ENCODE measurements around the gene IL10. TPM values are rescaled to one million over a fixed set of nuclear protein-coding genes. Genes with fewer than 3 reads are reported as not detected.

The IL10 gene
- total RNA-seq, 1 donor from 2014 or later, result not detected

- peaks cover 5% of the 10 kb centered on the region for H3K9me3 Mint-ChIP-seq (ENCODE audit: unreplicated experiment)
- H3K27ac Mint-ChIP-seq (ENCODE audit: unreplicated experiment), result no peak overlapping the region
Observed at GRCh38 chr1:206723805-206724472, 48.4 kb downstream of the IL10 start.

GRCh38 chr1:206723462-206723804 is 48.9 kb downstream of the IL10 start:
- peaks cover 5% of the 10 kb centered on the region for H3K9me3 Mint-ChIP-seq (ENCODE audit: unreplicated experiment)
- no peaks in the 10 kb centered on the region for H3K36me3 Mint-ChIP-seq (ENCODE audit: unreplicated experiment)
- peaks cover 42% of the 10 kb centered on the region for H3K4me1 Mint-ChIP-seq (ENCODE audit: low read depth, unreplicated experiment)
- H3K4me3 Mint-ChIP-seq (ENCODE audit: unreplicated experiment), result no peak overlapping the region
- no peak for DNase-seq
- no peak overlapping the region for H3K27ac Mint-ChIP-seq (ENCODE audit: unreplicated experiment)
- no peak for TF ChIP-seq CTCF (IDR thresholded peaks at IDR 0.05; ENCODE audit: partially characterized antibody, unreplicated experiment)
- peaks cover 7% of the 10 kb centered on the region for H3K27me3 Mint-ChIP-seq (ENCODE audit: unreplicated experiment)

More at GRCh38 chr1:206723805-206724472, 48.4 kb downstream of the IL10 start:
- Mint-ChIP-seq H3K27me3 (ENCODE audit: unreplicated experiment) (peaks cover 7% of the 10 kb centered on the region), H3K4me1 (ENCODE audit: low read depth, unreplicated experiment) (peaks cover 39% of the 10 kb centered on the region), H3K36me3 (ENCODE audit: unreplicated experiment) (no peaks in the 10 kb centered on the region), H3K4me3 (ENCODE audit: unreplicated experiment) (no peak overlapping the region)
- DNase-seq, result no peak
- no peak for TF ChIP-seq CTCF (IDR thresholded peaks at IDR 0.05; ENCODE audit: partially characterized antibody, unreplicated experiment)

GRCh38 chr1:206722751-206723461 is 49.4 kb downstream of the IL10 start:
- H3K27me3 Mint-ChIP-seq (ENCODE audit: unreplicated experiment), result peaks cover 7% of the 10 kb centered on the region
- TF ChIP-seq CTCF (IDR thresholded peaks at IDR 0.05; ENCODE audit: partially characterized antibody, unreplicated experiment), result no peak
- H3K4me3 Mint-ChIP-seq (ENCODE audit: unreplicated experiment), result no peak overlapping the region
- no peaks in the 10 kb centered on the region for H3K36me3 Mint-ChIP-seq (ENCODE audit: unreplicated experiment)
- H3K27ac Mint-ChIP-seq (ENCODE audit: unreplicated experiment), result no peak overlapping the region
- H3K9me3 Mint-ChIP-seq (ENCODE audit: unreplicated experiment), result peaks cover 5% of the 10 kb centered on the region
- peaks cover 38% of the 10 kb centered on the region for H3K4me1 Mint-ChIP-seq (ENCODE audit: low read depth, unreplicated experiment)
- no peak for DNase-seq

- H3K4me1 Mint-ChIP-seq (ENCODE audit: low read depth, unreplicated experiment), result peaks cover 33% of the 10 kb centered on the region
- no peak overlapping the region for H3K27ac Mint-ChIP-seq (ENCODE audit: unreplicated experiment)
- no peak overlapping the region for H3K4me3 Mint-ChIP-seq (ENCODE audit: unreplicated experiment)
- DNase-seq, result no peak
- H3K27me3 Mint-ChIP-seq (ENCODE audit: unreplicated experiment), result peaks cover 6% of the 10 kb centered on the region
- TF ChIP-seq CTCF (IDR thresholded peaks at IDR 0.05; ENCODE audit: partially characterized antibody, unreplicated experiment), result no peak
- H3K9me3 Mint-ChIP-seq (ENCODE audit: unreplicated experiment), result peaks cover 5% of the 10 kb centered on the region
- no peaks in the 10 kb centered on the region for H3K36me3 Mint-ChIP-seq (ENCODE audit: unreplicated experiment)
Observed at GRCh38 chr1:206721454-206721853, 50.8 kb downstream of the IL10 start.
